K562 (cell line): Measurements from ENCODE around the gene MYOCD. TPM values are rescaled to one million over a fixed set of nuclear protein-coding genes. Genes with fewer than 3 reads are reported as not detected.

Source experiments
- ATAC-seq: fragments of 200-7000 bp; cut with Tn5 transposase; 3 replicates; pipeline ENCODE4 v1.9.1; 2020; ENCODE audit warnings: moderate library complexity
- BruUV-seq: library from RNA; stranded (reverse); fragments of 400-500 nt; replicated peaks from 2 replicates; lab custom pipeline; 2021; lab: Mats Ljungman, UMichigan
- CTCF ChIA-PET: fragments of 300-600 bp; formaldehyde crosslinking; extraction: SDS; loops from one replicate; lab custom pipeline; 2021; ENCODE audit warnings: low intra/inter-chr PET ratio; lab: Yijun Ruan, JAX
- POLR2A ChIA-PET: fragments of 300-600, 350-650 bp; sonication (Branson Sonifier 250); formaldehyde crosslinking; extraction: SDS; loops from one replicate; lab custom pipeline; 2021; ENCODE audit warnings: antibody characterized with exemption, inconsistent platforms; lab: Yijun Ruan, JAX
- DNase-seq, 4 experiments: peaks; one replicate each; pipeline versions ENCODE4 v3.0.0 to v3.0.0-alpha.2; 2011 to 2018; ENCODE audit warnings: low spot score in 3 of 4, mixed read lengths in 3 of 4; ENCODE audit errors: extremely low read depth in 1 of 4
- FAIRE-seq: peaks from 2 replicates; lab custom pipeline; 2011; peaks lifted over from hg19 to GRCh38; lab: Jason Lieb, UNC
- H2AFZ ChIP-seq: 2 replicates; pipeline ENCODE4 v1.6.0; 2011; ENCODE audit warnings: low read depth, low read length, control low read depth, inconsistent platforms
- H3K27ac ChIP-seq: fragments of 200-600 bp; 3 replicates; pipeline ENCODE4 v1.8.0; 2011; ENCODE audit warnings: low read depth, mild to moderate bottlenecking, control low read depth, inconsistent platforms, low read length, moderate library complexity, mixed read lengths; ENCODE audit errors: extremely low read depth
- H3K27me3 ChIP-seq, 2 experiments: fragments of 300-600 bp in 1 of 2; 2 replicates in 1 of 2; 3 replicates in 1 of 2; pipeline versions ENCODE4 v1.6.0 to v1.8.0; 2011; ENCODE audit warnings: inconsistent platforms in 2 of 2, low read length in 2 of 2, mild to moderate bottlenecking in 1 of 2, mixed read lengths in 1 of 2, moderate library complexity in 1 of 2; ENCODE audit not compliant: control insufficient read depth in 2 of 2, insufficient read depth in 2 of 2
- H3K36me3 ChIP-seq: fragments of 300-600 bp; 3 replicates; pipeline ENCODE4 v1.8.0; 2011; ENCODE audit warnings: mild to moderate bottlenecking, low read length, inconsistent platforms; ENCODE audit not compliant: control insufficient read depth, insufficient read depth
- H3K4me1 ChIP-seq, 2 experiments: fragments of 200-600 bp in 1 of 2; replicated peaks in 1 of 2; 2 replicates in 1 of 2; 3 replicates in 1 of 2; pipeline versions ENCODE4 v1.5.1 to v1.8.0; 2011; ENCODE audit warnings: inconsistent platforms in 2 of 2, low read length in 2 of 2, mild to moderate bottlenecking in 1 of 2, mixed read lengths in 1 of 2, moderate library complexity in 1 of 2; ENCODE audit not compliant: control insufficient read depth in 2 of 2, insufficient read depth in 2 of 2
- H3K4me2 ChIP-seq: 2 replicates; pipeline ENCODE4 v1.6.1; 2011; ENCODE audit warnings: low read length, control low read depth, inconsistent platforms, mixed read lengths; ENCODE audit not compliant: insufficient read depth
- H3K4me3 ChIP-seq: fragments of 200-600 bp; sonication (generic), shearing (Covaris generic); 2 replicates; pipeline ENCODE4 v1.5.1; 2016; ENCODE audit warnings: control low read depth, inconsistent platforms
- H3K79me2 ChIP-seq: fragments of 200-600 bp; 3 replicates; pipeline ENCODE4 v1.8.0; 2011; ENCODE audit warnings: low read length, inconsistent platforms; ENCODE audit not compliant: control insufficient read depth, insufficient read depth
- H3K9ac ChIP-seq, 2 experiments: 2 replicates each; pipeline versions ENCODE4 v1.6.0 to v1.6.1; 2011; ENCODE audit warnings: low read depth in 2 of 2, low read length in 2 of 2, control low read depth in 1 of 2, inconsistent platforms in 1 of 2, mild to moderate bottlenecking in 1 of 2, mixed read lengths in 1 of 2; ENCODE audit not compliant: insufficient read depth in 1 of 2
- H3K9me1 ChIP-seq: one replicate; pipeline ENCODE4 v1.6.0; 2011; ENCODE audit warnings: inconsistent platforms, mild to moderate bottlenecking, low read length, moderate library complexity; ENCODE audit not compliant: control insufficient read depth, insufficient read depth
- H3K9me3 ChIP-seq: replicated peaks from 2 replicates; pipeline ENCODE4 v1.5.1; 2011; ENCODE audit warnings: low read depth, low read length, inconsistent platforms; ENCODE audit not compliant: control insufficient read depth, insufficient read depth
- H4K20me1 ChIP-seq: replicated peaks from 2 replicates; pipeline ENCODE4 v1.6.1; 2011; ENCODE audit warnings: low read length, inconsistent platforms, mixed read lengths; ENCODE audit not compliant: control insufficient read depth, insufficient read depth
- ADNP ChIP-seq: fragments of 200-800 bp; sonication (Bioruptor generic); IDR thresholded peaks from 2 replicates; pipeline ENCODE4 v1.6.1; 2016; ENCODE audit warnings: missing genetic modification characterization, missing compliant biosample characterization
- ARNT ChIP-seq, 2 experiments: fragments of 450-650 bp; IDR thresholded peaks; 2 replicates each; pipeline ENCODE4 v1.6.1; 2016; ENCODE audit warnings: mild to moderate bottlenecking in 1 of 2
- DPF2 ChIP-seq: fragments of 450-650 bp; IDR thresholded peaks from 2 replicates; pipeline ENCODE4 v1.6.1; 2016
- ETV5 ChIP-seq: sonication (generic); formaldehyde crosslinking; IDR thresholded peaks from 2 replicates; pipeline ENCODE4 v1.4.0; 2020; ENCODE audit warnings: low read depth, mild to moderate bottlenecking, missing genetic modification reagents
- HMG20A ChIP-seq: fragments of 450-650 bp; formaldehyde crosslinking; conservative IDR thresholded peaks from 2 replicates; pipeline ENCODE4 v1.4.0; 2020; ENCODE audit warnings: mild to moderate bottlenecking, mixed read lengths
- NFRKB ChIP-seq: fragments of 450-650 bp; IDR thresholded peaks from 2 replicates; pipeline ENCODE4 v1.6.1; 2016; ENCODE audit warnings: low read depth
- RBM15 ChIP-seq: fragments of 200-400 bp; formaldehyde crosslinking; IDR thresholded peaks from 2 replicates; pipeline ENCODE4 v1.6.1; 2018; ENCODE audit warnings: mild to moderate bottlenecking, low read length, moderate library complexity; ENCODE audit not compliant: insufficient read depth
- SMC3 ChIP-seq: conservative IDR thresholded peaks from 2 replicates; pipeline ENCODE4 v1.6.1; 2011; ENCODE audit warnings: low read depth, low read length, improper control_type of control experiment; ENCODE audit not compliant: insufficient read depth
- SOX6 ChIP-seq: fragments of 450-650 bp; IDR thresholded peaks from 2 replicates; pipeline ENCODE4 v1.6.1; 2014; ENCODE audit warnings: mild to moderate bottlenecking
- ZBTB17 ChIP-seq: fragments of 450-650 bp; formaldehyde crosslinking; IDR thresholded peaks from 2 replicates; pipeline ENCODE4 v1.4.0; 2020; ENCODE audit warnings: mild to moderate bottlenecking
- ZNF780A ChIP-seq: fragments of 250-450 bp; sonication (Bioruptor Pico); IDR thresholded peaks from 2 replicates; pipeline ENCODE4 v1.5.0; 2021; ENCODE audit warnings: mild to moderate bottlenecking
- WGBS: fragments of 100-300 bp; shearing (Covaris generic); methylation state at CpG from one replicate; pipeline ENCODE4 v1.1.6; 2016; ENCODE audit warnings: low coverage, mixed read lengths; ENCODE audit not compliant: insufficient coverage; ENCODE audit errors: missing lambda C conversion rate; 5-methylcytosine and 5-hydroxymethylcytosine counted together
- in situ Hi-C: fragments of 300-500 bp; cut with MboI; formaldehyde crosslinking; loops from 4 replicates; pipeline ENCODE4 v1.15.0; 2018; ENCODE audit warnings: inconsistent platforms, mixed read lengths
- intact Hi-C: fragments of 100-400 bp; cut with micrococcal nuclease; formaldehyde crosslinking; loops from 2 replicates; pipeline ENCODE4 v1.14.2; 2022
- polyA plus RNA-seq, 8 experiments: library from polyadenylated mRNA; depleted of rRNA in 4 of 8; stranded (reverse) in 5 of 8; unstranded in 3 of 8; fragments of >200 nt; fragmentation: Nextera tagmentation in 2 of 8; fragmentation: Illumina TruSeq in 1 of 8; extraction: Ambion mirVana in 2 of 8; extraction: Trizol in 1 of 8; gene quantifications; 2 replicates each; pipeline versions ENCODE4 v1.2.1 to v1.2.3, GENCODE V29; 2011 to 2014; ENCODE audit warnings: inconsistent platforms in 1 of 8, missing spikeins in 1 of 8
- total RNA-seq, 7 experiments: library from RNA; depleted of rRNA in 6 of 7; stranded (reverse); fragments of >200 nt in 6 of 7; fragmentation: Illumina TruSeq in 2 of 7; extraction: Trizol in 2 of 7; gene quantifications; 2 replicates each; pipeline versions ENCODE4 v1.2.1 to v1.2.3, GENCODE V29; 2011 to 2021; ENCODE audit warnings: low replicate concordance in 1 of 7
- TF ChIP-seq, protein P1 (sequence below), 2 experiments: IDR thresholded peaks; 2 replicates each; pipeline ENCODE4 v1.6.1; 2011; ENCODE audit warnings: borderline replicate concordance in 1 of 2, control low read depth in 1 of 2, low read depth in 1 of 2, low read length in 1 of 2, mild to moderate bottlenecking in 1 of 2, mixed read lengths in 1 of 2, moderate library complexity in 1 of 2; ENCODE audit not compliant: insufficient read depth in 1 of 2, insufficient read length in 1 of 2, poor library complexity in 1 of 2, severe bottlenecking in 1 of 2; ENCODE audit errors: extremely low read depth in 1 of 2
- TF ChIP-seq, protein P2 (sequence below): fragments of 200-800 bp; sonication (Bioruptor generic); IDR thresholded peaks from 2 replicates; pipeline ENCODE4 v1.6.1; 2017; ENCODE audit warnings: missing genetic modification characterization, missing compliant biosample characterization
- TF ChIP-seq, protein P3 (sequence below): IDR thresholded peaks from 2 replicates; pipeline ENCODE4 v1.6.1; 2016; ENCODE audit warnings: missing genetic modification characterization, missing compliant biosample characterization

Gene MYOCD
- total and polyA plus RNA-seq, 9 of the 15 experiments (the other 6 are each of a cell fraction or from before 2014, with no cell fraction given), result not detected

DNA sequence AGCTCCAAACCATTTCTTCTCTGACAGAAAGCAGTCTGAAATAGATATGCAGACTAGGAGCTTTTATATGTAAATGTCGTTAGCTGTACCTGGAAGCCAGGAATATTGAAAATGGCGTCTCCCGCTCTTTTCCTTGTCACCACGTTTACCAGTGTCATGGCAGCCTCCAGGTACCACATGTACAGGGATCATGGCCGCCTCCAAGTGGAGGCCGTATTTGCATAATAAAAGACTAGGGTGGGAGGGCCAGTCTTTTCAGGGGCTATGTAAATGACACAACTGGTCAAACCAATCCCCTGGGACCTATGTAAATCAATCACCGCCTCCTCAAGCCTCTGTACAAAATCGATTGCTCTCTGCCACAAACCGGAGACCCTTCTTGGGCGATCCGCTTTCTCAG is 54.3 kb downstream of the MYOCD start (continued):
- TF ChIP-seq, protein P1, sequence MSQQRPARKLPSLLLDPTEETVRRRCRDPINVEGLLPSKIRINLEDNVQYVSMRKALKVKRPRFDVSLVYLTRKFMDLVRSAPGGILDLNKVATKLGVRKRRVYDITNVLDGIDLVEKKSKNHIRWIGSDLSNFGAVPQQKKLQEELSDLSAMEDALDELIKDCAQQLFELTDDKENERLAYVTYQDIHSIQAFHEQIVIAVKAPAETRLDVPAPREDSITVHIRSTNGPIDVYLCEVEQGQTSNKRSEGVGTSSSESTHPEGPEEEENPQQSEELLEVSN (IDR thresholded peaks at IDR 0.05; ENCODE audit: borderline replicate concordance in 1 of 2, extremely low read depth in 1 of 2, insufficient read depth in 1 of 2, insufficient read length in 1 of 2, low read depth in 1 of 2, low read length in 1 of 2, poor library complexity in 1 of 2, severe bottlenecking in 1 of 2), result peak in 1 of 2 experiments; percentile 70
- TF ChIP-seq DPF2, result no peak

DNA sequence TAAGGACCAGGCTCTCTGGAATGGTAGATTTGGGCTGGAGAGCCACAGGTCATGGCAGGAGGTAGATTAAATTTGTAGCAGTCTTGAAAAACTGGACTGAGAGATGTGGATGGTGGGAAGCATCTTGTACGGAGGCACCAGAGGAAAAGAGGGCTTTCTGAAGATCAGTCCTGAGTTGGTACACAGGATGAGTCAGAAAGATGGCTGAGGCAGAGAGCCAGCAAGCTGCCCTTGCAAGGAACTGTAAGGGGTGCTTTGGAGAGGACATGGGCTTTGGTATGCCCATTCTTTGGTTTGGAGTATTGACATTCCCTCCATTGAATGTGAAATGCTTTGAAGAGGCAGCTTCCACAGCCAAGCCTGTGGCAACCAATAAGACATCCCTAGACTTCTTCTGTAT is 55.9 kb downstream of the MYOCD start:
- no peak overlapping the region for H3K4me3 ChIP-seq
- H3K27ac ChIP-seq, result no peak overlapping the region
- no peak overlapping the region for H3K4me2 ChIP-seq
- DNase-seq (no peak), ATAC-seq (no peak), FAIRE-seq (no peak)
- in situ Hi-C loops, result no loop called here
- H3K9me1 ChIP-seq, result no peaks in the 10 kb centered on the region
- TF ChIP-seq ARNT (IDR thresholded peaks at IDR 0.05) (no peak), SOX6 (no peak), ZBTB17 (no peak), RBM15 (no peak), SMC3 (no peak), HMG20A (CRISPR knock-in tag) (no peak), ETV5 (CRISPR knock-in tag) (no peak), ZNF780A (CRISPR knock-in tag) (no peak), NFRKB (no peak), ADNP (no peak)
- TF ChIP-seq, protein P2, sequence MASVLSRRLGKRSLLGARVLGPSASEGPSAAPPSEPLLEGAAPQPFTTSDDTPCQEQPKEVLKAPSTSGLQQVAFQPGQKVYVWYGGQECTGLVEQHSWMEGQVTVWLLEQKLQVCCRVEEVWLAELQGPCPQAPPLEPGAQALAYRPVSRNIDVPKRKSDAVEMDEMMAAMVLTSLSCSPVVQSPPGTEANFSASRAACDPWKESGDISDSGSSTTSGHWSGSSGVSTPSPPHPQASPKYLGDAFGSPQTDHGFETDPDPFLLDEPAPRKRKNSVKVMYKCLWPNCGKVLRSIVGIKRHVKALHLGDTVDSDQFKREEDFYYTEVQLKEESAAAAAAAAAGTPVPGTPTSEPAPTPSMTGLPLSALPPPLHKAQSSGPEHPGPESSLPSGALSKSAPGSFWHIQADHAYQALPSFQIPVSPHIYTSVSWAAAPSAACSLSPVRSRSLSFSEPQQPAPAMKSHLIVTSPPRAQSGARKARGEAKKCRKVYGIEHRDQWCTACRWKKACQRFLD, result no peak
- TF ChIP-seq, protein P3, sequence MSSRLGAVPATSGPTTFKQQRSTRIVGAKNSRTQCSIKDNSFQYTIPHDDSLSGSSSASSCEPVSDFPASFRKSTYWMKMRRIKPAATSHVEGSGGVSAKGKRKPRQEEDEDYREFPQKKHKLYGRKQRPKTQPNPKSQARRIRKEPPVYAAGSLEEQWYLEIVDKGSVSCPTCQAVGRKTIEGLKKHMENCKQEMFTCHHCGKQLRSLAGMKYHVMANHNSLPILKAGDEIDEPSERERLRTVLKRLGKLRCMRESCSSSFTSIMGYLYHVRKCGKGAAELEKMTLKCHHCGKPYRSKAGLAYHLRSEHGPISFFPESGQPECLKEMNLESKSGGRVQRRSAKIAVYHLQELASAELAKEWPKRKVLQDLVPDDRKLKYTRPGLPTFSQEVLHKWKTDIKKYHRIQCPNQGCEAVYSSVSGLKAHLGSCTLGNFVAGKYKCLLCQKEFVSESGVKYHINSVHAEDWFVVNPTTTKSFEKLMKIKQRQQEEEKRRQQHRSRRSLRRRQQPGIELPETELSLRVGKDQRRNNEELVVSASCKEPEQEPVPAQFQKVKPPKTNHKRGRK, result no peak
- no peak overlapping the region for H3K9ac ChIP-seq
- H3K36me3 ChIP-seq, result no peaks in the 10 kb centered on the region
- H3K4me1 ChIP-seq, result no peaks in the 10 kb centered on the region; a peak in 1 of 5 replicates
- no peaks in the 10 kb centered on the region for H3K9me3 ChIP-seq
- WGBS, result 0% methylated on average over 1 of the region's 1 CpG
- ChIA-PET CTCF (no interaction called here), POLR2A (no interaction called here)
- H3K27me3 ChIP-seq, result no peaks in the 10 kb centered on the region
- H4K20me1 ChIP-seq, result no peaks in the 10 kb centered on the region
- no peaks in the 10 kb centered on the region for H3K79me2 ChIP-seq
- intact Hi-C loops, result no loop called here
- BruUV-seq, result no TSS peak
- H2AFZ ChIP-seq, result no peak overlapping the region
